ENCODE measurements around the gene SMG6.

Gene SMG6

DNA sequence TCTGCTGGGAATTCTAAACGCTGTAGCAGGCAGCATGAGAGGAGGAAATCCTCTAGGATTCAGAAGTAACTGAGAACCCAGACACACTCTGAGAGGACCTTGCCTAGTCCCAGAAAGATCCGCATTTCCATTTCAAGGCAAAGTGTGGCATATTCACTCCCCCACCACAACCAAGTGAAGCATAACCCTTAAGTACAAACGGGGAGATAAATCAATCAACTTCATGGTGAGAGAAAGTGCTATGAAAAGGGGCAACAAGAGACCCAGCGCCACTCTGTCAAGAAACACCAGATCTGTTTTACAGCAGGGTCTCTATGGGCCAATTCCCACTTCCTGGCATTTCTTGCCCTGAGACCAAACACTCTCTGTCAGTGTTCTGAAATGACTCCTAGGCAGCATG lies 68.3 kb downstream of the SMG6 start:
- no peak for DNase-seq (ENCODE audit: low spot score)

- peak; percentile 57 for DNase-seq (ENCODE audit: low spot score)
Observed at GRCh38 chr17:2233441-2233947, 70.1 kb downstream of the SMG6 start.

- DNase-seq (ENCODE audit: low spot score), result peak; percentile 68
Observed at GRCh38 chr17:2232244-2232638, 71.3 kb downstream of the SMG6 start.

DNA sequence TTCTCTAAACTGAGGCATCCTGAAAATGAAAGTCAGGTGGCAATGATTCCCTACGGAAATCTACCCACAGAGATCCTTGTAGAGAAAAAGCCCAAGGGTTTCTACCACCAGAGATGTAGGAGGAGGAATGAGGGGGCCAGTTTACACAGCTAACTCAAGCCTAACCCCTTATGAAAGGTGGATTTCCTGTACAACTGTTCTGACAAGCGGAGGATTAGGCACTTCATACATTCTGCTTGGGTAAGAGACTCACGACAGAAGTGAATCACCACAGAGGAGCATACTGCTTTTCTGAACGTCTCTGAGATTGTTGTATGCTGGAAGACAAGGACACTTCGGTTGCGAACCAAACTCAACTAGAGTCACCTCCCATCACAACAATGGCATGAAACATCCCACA lies 72.7 kb downstream of the SMG6 start:
- DNase-seq (ENCODE audit: low spot score), result no peak

GRCh38 chr17:2227025-2227699 lies 76.4 kb downstream of the SMG6 start:
- DNase-seq (ENCODE audit: low spot score), result no peak

DNA sequence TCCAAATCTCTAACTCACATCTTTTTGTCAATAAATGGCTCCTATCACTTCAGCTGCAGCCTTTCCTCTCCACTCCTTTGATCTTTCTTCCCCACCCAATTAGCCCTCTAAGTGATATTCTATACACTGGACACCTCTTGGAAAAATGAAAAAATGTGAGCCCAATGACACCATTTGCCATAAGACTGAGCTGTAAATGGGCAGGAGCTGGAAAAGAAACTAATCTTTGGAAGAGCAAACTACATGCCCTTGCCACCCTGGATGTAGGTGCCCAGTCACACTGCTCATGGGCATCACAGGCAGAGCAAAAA lies 80.0 kb downstream of the SMG6 start:
- no peak for DNase-seq (ENCODE audit: low spot score)

DNA sequence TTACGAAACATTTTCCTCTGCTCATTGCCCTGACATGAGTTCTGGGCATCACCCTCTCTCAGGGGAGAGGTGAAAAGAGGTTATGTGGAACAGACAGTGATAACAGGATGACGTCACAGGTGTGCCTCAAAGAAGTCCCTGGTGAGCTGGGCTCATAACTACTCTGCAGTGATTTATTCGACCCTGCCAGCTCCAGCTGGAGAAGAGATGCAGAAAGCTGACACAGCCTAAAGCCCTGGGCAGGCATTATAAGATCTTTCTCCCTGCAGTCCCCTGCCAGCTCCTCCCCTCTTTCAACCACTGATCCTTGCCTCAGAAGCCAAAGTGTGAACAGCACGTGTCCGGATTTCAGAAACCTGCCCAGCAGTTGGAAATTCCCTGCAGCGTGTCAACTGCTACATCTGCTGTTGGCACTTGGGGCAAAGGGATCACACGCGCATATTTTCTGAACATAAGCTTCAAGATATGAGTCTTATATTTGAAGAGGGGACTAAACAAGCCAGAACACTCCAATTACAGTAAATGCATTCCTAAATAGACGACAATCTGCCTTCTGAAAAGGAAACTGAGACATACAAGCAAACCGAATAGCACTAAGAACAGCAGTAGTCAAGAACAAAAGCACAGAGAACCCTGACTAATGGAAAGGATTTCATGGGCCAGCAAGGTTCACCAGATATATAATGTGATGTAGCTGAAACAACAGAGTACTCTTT lies 80.5 kb downstream of the SMG6 start:
- DNase-seq (ENCODE audit: low spot score), result peak; percentile 48

DNA sequence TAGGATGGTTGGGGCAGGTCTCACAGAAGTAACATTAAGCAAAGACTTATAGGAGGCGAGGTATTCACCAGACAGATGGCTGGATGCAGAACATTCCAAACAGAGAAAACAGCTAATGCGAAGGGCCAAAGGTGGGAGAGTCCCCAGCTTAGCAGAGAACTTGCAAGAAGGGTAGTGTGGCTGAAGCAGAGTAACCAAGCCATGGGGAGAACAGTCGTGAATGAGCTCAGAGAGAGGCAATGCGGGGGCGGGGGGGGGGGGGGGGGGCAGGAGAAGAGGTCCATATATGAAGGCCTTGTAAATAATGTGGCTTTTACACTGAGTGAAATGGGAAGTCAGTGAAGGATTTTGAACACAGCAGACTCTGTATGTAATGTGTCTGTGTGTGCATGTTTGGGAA lies 81.3 kb downstream of the SMG6 start:
- DNase-seq (ENCODE audit: low spot score), result no peak

GRCh38 chr17:2218426-2218825 lies 85.2 kb downstream of the SMG6 start:
- DNase-seq (ENCODE audit: low spot score), result no peak

- DNase-seq (ENCODE audit: low spot score), result peak; percentile 80
Observed at GRCh38 chr17:2215616-2216364, 87.8 kb downstream of the SMG6 start.

- DNase-seq (ENCODE audit: low spot score), result no peak
Observed at GRCh38 chr17:2214929-2215615, 88.5 kb downstream of the SMG6 start.

DNA sequence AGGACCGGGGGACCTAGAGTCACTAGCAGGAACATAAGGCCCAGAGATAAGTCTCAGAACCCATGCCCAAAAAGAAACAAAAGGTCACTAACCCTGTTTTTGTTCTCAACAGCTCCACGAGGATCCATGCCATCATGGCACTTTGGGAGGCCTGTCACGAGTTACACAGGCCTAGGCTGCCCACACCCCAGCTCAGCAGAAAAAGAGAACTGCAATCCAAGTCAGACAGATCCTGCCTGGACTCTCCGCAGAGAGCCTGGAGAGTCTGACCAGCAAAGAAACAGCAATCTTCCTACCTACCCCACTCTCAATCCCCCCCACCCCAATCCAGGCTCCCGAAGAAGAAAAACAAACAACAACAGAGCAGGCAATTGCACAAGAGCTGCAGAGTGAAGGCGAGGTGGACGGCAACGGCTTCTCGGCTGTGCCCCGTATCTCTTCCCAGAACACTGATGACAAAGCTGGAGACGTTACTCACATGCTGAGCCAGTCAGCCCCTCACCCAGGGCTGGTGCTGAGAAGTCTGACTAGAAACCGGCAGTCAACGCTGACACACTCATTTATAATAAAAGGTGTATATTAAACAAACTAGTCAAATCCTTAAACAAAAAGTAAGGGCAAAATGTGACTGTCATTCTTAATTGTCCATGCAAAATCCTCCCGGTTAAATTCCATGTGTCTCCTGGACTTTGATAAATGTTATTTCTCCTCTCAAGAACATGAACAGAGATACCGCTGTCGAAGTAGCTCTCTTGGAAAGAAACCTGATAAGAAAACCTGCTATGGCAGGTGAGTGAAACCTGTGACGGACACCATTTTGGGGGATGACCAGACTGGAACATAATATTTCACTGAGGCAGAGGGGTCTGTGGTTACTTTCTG lies 89.3 kb downstream of the SMG6 start:
- peak; percentile 67 for DNase-seq (ENCODE audit: low spot score)

DNA sequence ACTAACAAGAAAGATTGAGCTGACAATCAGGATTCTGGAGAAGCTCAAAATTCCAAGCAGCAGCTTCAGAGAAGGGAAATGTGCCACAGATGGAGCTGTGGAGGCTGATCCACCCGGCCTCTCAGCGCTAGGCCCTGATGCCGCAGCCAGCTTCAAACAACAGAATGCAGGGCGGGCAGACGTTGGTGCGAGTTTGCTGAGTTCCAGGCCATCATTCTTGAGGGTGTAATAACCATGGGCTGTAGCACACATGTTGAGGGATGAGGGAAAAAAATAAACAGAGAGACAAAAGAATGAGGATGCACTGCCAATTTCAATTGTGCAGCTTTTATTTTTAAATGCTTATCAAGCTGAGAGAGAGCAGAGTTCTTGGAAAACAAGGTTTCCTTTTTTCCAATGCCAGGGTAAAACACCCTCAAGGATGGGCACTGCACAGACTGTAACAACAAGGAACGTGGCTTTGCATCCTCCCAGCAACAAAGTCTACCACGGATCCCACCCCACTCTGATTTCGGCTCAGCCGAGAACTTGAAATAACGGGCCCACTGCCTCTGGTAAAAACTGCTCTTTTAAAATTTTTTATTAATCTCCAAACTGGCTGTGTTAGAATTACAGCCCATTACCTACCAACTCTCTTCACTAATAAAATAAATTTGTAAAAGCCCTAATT lies 90.2 kb downstream of the SMG6 start:
- peak; percentile 73 for DNase-seq (ENCODE audit: low spot score)

- peak; percentile 74 for DNase-seq (ENCODE audit: low spot score)
Observed at GRCh38 chr17:2212400-2212981, 91.1 kb downstream of the SMG6 start.

DNA sequence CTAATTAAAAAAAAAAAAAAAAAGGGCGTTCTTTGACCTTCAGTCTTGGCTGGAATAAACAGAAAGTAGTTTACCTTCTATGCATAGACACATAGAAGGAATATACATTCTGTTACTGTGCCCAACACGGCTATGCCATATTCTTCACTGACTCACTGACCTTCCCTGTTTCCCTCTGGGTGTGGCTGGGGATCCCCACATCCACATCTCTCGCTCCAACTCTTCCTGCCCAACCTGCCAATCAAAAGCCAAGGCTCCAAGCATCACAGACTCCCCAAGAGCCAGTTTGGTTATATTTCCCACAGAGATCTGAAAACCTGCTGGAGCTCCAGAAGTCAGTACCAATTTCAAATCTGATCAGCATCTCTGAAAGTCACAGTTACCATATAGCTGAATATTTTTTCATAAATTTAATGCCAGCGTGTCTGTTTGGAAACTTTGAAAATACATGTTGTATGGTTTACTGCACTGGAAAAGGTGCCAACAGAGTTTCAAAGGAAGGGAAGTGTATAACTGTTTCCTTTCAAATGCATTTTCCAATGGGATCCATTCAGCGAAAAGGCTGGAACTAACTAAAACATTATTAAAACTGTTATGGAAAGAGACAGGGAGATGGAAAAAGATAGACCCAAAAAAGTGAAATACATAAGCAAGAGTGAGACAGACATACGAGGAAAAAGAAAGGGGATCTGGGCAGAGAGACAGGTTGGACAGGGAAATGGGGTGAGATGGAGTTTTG lies 91.8 kb downstream of the SMG6 start:
- no peak for DNase-seq (ENCODE audit: low spot score)

DNA sequence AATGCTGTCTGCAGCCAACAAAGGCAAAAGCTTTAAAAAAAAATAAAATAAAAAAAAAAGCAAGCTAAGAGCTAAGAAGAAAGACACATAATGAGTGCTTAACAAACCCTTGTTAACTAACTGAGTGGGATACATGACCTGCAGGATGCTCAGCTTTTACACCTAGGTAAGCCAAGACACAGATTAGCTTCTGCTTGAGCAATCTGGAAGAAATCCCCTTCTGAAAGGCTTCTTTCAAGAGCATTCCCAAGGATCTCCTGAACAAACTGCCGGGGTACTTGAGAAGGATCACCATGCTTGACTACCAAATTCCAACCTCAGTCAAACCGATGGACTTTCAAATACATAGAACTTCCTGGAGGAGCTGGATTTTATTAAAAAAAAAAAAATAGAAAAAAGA lies 92.9 kb downstream of the SMG6 start:
- no peak for DNase-seq (ENCODE audit: low spot score)

DNA sequence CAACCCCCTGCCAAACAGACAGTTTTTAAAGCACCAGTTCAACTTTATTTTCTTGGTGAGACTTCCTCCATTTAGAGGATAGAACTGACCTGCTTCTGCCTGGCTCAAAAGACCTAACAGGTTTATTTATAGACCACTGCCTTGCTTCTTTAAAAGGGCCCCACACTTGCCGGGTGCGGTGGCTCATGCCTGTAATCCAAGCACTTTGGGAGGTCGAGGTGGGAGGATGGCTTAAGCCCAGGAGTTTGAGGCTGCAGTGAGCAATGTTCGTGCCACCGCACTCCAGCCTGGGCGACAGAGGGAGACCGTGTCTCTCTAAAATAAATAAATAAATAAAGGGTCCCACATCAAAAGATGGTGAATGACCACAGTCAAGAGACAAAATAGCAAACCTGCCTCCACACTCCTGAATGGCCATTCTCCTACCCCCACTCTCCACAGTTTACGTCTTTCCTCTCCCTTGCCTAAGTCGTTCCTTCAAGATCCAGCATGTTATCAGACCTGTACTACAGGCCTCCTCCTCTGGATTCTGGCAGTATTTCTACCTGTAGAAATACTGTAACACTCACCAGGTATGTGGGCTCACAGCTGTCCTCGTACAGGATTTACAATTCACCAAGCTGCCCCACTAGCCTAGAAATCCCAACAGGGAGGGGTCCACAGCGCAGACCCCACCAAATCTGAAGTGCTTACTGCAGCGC lies 95.6 kb downstream of the SMG6 start:
- DNase-seq (ENCODE audit: low spot score), result no peak

DNA sequence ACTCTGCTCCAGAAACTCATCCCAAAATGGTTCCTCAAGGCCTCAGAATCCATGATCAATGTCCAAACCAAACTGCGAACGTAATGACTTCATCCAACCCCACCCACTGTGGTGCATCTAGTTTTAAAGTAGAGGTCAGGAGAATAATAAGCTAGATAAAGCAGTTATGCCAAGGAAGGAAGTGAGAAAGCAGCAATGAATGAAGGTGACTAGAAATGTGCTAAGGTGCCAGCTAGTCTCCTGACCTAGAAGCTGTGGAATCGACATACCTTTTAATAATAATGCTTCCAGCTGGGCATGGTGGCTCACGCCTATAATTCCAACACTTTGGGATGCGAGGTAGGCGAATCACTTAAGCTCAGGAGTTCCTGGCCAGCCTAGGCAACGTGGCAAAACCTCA lies 99.2 kb downstream of the SMG6 start:
- no peak for DNase-seq (ENCODE audit: low spot score)

- no peak for DNase-seq (ENCODE audit: low spot score)
Observed at GRCh38 chr17:2203818-2204217, 99.8 kb downstream of the SMG6 start.
